Stimulated activated CD8-positive, alpha-beta memory T cell treated with anti-CD3 and anti-CD28 coated beads, Interleukin-2, amount 100 ng/mL, for 1 hour (primary cell): Measurements from ENCODE around the gene STK40.

Experiments used
- DNase-seq, 2 donors: peaks; one replicate each; pipeline ENCODE4 v3.0.0-alpha.2; 2020; ENCODE audit warnings: low read depth in 2 of 2

Gene STK40

DNA sequence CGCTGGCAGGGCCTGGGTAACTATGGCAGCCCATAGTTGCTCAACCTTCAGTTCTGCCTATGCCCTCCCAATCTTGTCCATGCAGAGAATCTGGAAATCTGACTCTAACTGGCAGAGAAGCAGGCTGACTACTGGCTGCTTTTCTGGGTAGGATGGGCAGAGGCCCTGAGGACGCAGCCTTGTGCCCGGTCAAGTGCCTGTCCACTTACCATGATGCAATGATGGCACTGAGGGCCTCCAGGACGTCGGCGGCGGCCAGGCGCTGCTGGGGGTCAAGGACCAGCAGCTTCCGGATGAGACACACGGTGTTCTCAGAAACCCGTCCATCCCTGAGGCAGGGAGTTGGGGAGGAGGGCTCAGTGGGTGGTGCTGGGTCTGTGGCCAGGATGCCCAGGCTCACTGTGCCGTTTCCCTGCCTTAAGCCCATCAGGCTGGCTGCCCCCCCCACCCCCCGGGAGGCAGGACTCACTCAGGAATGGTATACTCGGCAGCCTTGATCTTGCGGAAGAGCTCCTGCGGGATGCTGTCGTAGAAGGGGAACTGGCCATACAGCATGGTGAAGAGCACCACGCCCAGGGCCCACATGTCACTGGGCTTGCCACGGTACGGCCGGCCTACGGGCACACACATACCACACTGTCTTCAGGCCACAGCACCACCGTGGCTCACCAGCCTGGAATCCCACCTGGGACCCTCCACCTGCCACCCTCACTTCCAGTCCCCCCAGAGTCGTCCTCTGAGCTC, 41.9 kb downstream of the STK40 start:
- no peak for DNase-seq

DNA sequence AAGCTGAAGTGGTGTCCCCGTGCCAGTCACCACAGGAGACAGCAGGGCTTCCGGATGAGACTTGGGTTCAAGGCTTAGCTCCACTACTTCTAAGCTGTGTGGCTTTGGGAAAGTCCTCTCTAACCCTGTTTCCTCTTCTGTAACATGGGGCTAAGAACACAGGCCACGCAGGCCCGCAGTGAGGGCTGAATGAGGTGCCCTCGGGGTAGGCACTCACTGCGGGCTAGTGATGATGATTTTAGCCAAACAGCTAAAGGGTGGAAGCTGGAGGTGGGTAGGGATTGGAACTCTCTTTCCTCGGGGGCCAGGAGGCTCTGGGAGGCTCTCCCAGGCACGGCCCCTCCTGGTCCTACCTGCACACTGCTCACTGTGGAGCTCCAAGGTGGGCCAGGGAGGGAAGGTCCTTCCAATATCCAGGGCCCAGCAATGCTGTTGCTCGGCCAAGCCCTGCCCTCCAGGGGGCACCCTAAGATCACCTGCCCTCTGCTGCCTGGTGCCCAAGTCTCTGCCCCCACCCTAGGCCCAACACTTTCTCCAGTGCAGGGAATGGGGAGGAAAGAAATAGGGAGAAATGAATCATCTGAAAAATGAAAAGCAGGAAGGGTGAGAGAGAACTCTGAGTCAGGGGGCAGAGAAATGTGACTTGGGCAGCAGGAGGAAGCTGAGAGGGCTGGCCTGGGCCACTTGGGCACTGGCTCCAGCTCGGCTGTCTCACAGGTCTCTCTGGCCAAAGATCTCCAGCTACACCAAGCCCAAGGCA, 43.1 kb downstream of the STK40 start:
- peak in 1 of 2 donors; percentile 35 for DNase-seq

DNA sequence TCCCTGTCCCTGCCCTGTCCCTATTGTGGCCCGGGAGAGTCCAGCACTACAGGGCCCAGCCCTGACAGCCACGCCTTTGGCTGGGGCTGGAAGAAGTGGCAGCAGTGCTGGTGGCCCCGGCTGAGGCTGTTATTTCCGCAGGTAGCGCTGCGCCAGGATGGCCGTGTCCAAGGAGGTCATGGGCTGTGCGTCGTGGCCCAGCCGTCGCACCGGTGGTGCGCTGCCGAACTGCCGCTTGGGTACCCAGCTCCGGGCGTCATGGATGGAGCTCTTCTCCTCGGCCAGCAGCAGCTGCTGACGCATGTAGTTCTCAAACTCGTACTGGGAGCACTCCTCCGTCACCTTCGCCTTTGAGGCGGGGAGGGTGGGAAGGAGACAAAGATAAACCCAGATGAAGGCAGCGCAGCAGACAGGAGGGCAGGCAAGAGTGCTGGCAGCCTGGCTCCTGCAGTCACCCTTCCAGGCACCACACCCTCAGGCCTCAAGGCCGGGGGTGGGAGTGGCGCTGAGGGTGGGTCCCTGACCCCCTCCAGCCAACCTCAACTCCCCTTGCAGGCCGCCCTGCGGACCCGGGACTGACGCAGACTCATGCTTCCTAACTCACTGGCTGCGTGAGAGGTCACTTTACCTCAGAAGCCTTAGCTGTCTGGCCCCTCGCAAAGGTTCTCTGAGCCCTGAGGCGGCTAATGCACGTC, 44.0 kb downstream of the STK40 start:
- DNase-seq: no peak

DNA sequence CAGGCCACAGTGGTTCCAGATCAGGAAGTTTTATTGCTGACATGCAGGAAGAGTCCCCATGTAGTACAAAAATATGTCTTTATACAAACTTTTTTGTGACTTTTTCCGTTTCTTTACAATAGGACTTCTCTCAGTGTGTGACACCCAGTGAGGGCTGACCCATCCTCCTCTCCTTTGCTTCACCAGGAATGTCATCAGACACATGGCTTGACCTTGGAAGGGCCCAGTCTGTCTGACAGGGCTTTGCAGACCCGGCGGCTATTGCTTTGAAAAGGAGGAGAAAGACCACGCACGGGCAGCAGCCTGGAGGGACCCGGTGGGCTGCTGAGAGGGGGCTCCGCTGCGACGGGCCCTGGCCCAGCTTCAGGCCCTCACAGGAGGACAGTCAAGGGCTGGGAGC, 46.1 kb downstream of the STK40 start:
- no peak for DNase-seq

DNA sequence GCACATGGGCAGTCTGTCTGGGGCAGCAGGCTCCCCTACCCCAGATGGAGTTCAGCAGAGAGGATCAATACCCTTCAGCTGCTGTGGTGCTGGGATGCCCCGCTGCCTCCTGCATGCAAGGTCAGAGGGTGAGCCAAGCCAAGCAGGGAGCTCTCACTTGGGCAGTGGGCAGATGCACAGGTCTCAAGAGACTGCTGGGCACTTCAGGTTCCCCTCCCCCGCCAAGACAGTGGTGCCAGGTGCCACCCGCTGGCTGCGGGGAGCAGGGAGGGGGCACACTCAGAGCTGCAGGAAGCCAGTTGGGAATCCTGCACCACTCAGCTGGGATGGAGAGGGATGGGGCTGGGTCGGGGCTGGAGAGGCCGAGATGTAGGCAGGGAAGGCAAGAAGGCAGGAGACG, 46.5 kb downstream of the STK40 start:
- no peak for DNase-seq

DNA sequence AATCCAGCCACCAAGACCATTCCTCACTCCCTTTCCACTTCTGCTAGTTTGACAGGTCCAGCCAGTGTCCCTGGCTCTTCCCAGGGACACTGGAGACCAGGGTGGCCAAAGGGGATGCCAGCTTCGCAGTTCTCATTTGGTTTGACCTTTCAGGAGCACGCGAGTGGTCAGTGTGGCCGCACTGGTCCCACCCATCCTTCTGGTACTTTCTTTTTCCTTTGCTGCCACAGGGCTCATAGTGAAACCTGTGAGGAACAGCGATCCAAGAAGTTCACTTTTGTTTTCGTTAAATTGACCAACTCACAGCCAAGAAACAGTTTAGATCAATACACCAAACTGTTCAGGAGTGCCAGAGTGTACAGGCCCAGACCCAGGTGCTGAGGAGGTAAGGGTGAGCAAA, 47.9 kb downstream of the STK40 start:
- DNase-seq: no peak

DNA sequence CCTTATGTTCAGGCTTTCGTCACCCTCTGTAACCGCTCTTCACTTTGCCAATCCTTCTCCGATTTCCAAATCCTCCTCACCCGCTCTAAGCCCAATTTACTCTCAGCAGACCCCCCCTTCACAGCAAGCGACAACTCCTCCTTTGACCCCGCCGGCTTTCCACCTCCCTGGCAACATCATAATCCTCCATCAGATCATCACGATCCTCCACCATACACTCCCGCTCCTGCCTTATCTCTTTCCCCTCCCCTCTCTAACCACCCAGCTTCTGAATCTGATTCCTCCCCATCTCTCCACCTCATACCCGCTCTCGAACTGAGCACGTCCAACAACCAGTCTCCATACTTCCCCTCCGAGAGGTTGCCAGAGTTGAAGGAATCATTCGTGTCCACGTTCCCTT, 54.8 kb downstream of the STK40 start:
- no peak for DNase-seq

DNA sequence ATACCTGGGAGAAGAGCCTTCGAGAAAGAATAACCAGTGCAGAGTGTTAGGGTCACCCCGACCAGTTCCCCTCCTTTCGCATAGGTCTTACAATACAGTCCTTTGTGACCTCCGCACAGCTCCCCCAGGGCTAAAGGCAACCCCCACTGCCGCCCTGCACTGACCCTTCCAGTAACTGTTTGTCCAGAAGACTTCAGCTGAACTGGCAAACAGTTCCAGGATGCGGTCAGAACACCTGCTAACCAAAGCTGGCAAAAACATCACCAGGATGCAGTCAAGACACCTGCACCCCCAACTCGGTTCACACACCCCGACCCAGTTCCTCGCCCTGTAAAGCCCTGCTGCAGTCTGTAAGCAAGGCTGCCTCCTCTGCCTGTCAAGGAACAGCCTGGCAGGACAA, 55.9 kb downstream of the STK40 start:
- DNase-seq: no peak

DNA sequence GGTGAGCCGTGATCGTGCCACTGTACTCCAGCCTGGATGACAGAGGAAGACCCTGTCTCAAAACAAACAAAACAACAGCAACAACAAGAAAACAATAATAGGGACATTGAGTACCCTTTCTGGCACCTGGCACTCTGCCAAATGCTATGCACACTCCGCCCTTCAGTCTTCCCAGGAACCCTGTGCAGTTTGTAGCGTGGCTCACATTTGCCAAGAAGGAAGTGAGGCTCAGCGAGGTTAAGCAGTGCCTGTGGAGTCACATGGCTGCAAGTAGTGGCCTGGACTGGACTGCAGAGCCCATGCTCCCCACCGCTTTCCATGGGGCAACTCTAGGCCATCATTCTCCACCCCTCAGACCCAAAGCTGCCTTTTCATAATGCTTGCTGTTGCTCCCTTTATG, 57.0 kb downstream of the STK40 start:
- DNase-seq: no peak

DNA sequence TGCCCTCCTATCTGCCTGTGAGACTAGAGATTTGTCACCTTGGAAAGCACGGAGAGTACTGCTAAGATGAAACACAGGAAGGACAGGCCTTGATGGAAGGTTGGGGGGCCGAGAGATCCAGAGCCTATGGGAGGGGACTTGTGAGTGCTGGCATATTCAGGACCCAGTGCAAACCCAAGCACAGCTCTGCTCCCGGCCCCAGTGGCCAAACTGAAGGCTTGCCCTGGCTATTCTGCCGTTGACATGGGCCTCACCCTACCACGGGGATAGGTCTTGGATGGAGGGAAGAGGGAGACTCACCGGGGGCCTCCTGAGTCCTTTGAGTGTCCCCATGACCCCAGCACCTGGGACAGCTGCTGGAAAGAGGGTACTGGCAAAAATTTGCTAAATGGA, 57.6 kb downstream of the STK40 start:
- DNase-seq: no peak

DNA sequence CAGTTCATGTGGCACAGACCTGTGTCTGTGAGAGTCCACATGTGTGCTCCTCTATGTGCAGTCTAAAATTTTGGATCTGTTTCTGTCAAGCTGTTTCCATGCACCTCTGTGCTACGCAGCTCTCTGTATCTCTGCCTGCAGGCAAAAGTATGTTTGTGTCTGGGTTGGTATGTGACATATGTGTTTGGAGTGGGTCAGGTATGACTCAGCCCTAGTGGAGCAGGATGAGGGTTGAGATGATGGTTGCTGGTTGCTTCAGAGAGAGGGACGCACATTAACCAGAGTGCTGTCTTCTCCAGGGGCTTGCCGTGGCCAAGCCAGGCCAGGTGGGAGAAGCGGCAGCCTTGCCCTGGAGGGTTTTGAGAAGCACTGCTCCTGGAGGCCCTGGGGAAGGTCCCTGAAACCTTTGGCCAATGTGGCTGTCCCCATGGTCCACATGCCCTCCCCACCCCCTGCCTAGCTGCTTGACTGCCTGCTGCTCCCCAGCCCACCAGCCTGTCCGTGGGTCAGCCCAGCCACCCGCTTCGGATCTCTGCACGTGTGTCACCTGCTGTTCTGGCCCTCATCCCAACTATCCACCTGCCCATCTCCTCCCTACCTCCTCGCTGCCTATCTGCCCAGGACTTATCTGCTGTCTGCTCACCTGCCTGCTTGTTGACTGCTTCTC, 58.2 kb downstream of the STK40 start:
- no peak for DNase-seq

DNA sequence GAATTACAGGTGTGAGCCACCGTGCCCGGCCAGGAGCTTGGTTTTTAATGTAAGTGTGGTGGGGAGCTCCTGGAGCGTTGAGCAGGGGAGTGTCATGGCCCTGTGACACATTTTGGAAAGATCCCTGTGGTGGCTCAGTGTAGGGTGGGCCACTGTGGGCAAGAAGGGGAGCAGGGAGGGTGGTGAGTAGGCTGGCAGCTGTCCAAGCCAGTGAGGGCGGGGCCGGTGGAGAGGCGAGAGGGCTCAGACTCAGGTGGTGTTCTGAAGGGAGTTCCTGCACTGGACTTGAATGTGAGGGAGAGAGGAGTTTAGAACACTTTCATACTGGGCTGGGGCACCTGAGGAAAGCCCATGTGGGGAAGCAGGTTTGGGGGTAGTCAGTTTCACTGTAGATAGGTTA, 59.2 kb downstream of the STK40 start:
- no peak for DNase-seq

DNA sequence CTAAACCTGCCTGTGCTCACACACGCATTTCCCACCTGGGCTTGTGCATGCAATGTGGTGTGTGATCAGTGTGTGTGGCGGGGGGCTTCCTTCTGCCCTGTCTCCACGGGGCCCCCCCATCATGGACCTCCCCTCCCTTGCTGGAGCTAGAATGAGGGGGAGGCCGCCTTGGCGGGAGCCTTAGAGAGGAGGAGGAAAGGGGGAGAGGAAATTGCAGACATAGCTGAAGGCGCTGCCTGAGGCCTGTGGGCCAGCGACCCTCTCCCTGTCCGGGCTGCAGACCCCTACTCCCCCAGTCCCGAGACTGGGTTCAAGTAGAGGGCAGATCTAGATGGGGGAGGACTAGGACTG, 61.4 kb downstream of the STK40 start:
- no peak for DNase-seq

DNA sequence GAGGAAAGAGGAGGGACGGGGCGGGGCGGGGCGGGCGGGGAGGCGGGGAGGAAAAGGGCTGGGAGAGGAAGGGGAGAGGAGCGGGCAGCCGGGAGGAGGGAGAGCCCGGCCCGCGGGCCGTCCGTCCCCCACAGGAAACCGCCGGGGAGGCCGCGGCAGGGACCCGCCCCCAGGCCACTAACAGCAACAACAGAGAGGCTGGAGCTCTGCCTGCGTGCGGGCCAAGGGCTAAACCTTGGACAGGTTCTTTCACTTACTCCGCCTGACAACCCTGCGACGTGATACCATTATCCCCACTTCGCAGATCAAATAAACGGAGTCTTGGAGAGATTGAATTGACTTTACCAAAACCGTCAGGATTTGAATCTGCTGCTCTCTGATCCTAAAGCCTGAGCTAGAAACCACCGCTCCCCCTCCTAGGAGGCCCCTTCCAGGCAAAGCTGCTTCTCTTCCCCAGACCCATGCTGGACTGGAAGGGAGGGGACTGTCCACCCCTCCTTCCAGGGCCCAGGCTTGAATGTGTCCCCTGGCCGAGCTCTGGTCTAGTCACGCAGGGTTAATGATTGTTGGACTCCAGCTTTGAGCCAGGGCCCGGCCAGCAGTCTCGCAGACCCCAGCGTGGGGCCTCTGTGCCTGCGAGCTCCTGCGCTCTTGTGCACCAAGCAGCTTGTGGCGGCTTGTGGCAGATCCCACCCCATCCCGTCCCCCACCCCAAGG, 61.9 kb downstream of the STK40 start, which contains the start of gene EVA1B:
Gene EVA1B (minus strand): TSS at position 10 of the 717 bp plus-strand sequence. CDS start 608 bp downstream, outside the sequence.
- DNase-seq: no peak

DNA sequence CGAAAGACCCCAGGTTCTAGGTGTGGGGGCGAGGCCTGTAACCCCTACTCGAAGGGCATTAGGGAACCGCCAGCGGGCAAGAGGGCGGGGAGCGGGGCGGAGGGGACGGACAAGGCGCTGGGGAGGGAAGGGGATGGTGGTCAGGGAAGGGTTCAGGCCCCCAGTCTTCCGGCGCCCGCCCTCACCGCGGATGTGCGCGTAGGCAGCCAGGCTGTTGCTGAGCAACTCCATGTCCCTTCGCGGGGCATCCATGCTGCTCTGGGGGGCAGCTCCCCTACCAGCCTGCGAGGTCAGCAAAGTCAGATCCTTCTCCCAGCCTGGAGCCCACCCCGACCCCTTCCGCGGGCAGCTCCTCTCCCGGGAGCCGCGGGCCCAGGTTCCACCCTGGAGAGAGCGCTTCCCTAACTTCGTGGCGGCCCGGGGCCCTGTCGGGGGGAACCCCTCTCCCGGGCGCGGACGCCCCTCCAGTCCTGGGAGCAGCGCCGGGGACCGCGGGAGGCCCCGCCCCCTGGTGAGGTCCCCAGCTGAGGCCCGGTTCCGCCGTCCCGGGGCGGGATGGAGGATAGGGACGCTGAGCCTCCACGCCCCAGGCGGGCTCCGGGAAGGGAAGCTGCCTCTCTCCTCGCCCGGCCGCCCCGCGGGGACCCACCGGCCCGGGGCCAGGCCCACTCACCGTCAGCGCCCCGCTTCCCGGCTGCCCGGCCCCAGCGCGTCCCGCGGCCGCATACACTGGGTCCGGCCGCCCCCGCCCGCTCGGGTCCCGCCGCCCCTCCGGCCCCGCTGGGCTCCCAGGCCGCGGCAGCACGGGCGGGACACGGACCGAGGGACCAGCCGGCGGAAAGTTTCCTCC, 62.7 kb downstream of the STK40 start:
- no peak for DNase-seq

DNA sequence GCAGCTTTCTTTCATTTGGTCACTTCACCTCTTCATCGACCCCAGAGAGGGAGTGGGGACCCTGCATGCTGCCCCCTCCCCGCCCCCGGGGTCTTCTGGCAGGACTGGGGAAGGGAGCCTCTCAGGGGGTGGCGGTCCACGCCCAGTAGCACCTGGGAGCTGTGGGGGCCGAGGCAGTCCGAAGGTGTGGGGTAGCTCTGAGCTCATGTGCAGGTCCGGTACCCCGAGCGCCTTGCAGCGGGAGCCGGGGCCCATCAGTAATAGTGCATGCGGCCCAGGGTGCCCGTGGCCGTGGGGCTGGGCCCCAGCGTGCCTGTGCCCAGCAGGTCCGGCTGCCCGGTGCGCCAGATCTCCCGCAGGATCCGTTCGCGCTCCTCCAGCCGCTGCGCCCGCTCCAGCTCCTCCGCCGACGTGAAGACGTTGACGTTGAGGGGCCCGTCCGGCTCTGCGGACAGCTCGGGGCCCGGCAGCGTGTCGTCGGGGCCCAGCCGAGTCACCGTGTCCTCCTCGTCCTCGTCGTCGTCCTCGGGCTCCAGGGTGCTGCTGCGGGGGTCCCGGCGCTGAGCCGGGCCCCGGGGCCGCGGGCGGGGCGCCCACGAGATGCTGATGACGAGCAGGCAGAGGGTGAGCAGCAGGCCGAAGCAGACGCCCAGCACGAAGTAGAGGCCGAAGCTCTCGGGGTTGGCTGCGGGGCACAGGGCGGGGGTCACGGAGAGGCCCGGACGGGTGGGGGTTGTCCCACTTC, 63.5 kb downstream of the STK40 start:
- no peak for DNase-seq

DNA sequence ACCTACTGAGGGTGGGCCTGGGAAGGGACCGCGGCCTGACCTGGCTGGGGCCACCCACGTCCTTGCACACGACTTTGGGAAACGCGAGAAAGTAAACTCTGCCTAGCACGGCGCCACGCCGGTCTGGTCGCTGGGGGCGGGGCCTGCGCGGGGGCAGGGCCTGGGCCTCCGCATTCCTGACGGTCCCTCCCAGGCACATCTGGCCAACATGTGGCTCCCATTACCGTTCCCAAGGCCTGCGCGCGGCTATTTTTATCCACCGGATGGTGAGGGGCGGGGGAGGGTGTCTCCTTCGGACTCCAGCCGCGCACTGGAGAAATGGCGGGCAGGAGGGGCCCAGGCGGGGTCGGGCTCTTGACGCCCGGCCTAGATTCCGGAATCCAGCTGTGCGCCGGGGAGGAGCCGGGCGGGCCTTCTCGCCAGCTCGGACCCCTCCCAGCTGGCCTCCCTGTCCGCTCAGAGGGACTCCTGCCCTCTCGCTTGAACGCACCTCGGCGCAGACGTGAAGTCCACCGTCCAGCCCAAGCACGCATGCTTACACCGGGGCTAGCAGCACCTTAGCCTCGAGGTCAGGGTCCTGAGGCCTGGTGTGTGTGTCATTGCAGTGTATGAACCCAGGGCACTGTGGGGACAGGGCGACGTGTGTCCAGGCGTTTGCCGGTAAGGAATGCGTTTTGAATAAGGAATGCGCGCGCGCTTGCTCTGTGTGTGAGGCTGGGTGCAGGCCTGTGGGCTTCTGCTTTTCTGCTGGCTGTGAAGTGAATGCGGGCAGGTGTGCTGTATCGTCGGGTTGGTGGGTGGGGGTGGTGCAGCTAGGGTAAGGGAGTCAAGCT, 64.4 kb downstream of the STK40 start:
- DNase-seq: no peak

DNA sequence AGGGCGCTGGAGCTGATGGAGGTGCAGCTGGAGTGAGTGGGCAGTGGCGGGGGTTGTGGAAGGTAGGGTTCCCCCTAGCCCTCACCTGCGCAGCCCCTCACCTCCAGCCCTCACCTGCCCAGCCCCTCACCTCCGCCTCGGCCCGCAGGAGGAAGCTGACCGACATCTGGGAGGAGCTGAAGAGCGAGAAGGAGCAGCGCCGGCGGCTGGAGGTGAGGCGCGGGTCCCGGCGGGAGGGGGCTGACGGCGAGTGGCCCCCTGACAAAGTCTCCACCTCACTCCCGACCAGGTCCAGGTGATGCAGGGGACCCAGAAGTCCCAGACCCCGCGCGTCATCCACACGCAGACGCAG, 65.0 kb downstream of the STK40 start:
- DNase-seq: no peak

DNA sequence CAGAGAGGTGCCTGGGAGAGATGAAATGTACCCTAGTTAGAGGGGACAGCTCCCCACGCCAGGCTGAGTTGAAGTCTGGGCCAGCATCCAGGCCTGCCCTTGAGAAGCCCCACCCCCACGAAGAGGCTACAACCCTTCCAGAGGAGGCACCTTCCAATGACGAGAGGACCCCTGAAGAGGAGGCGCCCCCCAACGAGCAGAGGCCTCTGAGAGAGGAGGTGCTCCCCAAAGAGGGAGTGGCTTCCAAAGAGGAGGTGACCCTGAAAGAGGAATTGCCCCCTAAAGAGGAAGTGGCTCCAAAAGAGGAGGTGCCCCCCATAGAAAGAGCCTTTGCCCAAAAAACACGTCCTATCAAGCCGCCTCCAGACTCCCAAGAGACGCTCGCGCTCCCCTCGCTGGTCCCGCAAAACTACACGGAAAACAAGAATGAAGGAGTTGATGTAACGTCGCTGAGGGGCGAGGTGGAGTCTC, 65.4 kb downstream of the STK40 start:
- no peak for DNase-seq
